H1 (cell line): ENCODE measurements around the gene CACNA2D3. TPM values are rescaled to one million over a fixed set of nuclear protein-coding genes. Genes with fewer than 3 reads are reported as not detected.

Source experiments
- BRCA1 ChIP-seq: IDR thresholded peaks from 2 replicates; pipeline ENCODE4 v1.6.1; 2012; ENCODE audit warnings: low read depth, low read length, improper control_type of control experiment
- CREB1 ChIP-seq: IDR thresholded peaks from 2 replicates; pipeline ENCODE4 v1.6.1; 2012; ENCODE audit warnings: inconsistent platforms
- RXRA ChIP-seq: IDR thresholded peaks from 2 replicates; pipeline ENCODE4 v1.6.1; 2011; ENCODE audit warnings: low read depth, mild to moderate bottlenecking, low read length, moderate library complexity; ENCODE audit not compliant: insufficient read depth
- polyA plus RNA-seq, 7 experiments: library from polyadenylated mRNA; depleted of rRNA in 3 of 7; stranded (reverse) in 5 of 7; unstranded in 2 of 7; fragments of >200 nt in 5 of 7; fragments of 200-250 nt in 2 of 7; gene quantifications; 1 replicate in 5 of 7; 2 replicates in 1 of 7; 4 replicates in 1 of 7; pipeline versions ENCODE4 v1.2.1 to v1.2.3, GENCODE V29; 2011 to 2013; ENCODE audit warnings: missing spikeins in 2 of 7, mixed read lengths in 2 of 7
- total RNA-seq: library from RNA; stranded (reverse); fragmentation: NEBNext Ultra II Directional; extraction: Animal tissue kit (Norgen Biotek cat#: 25700); gene quantifications from 2 replicates; pipeline ENCODE4 v1.2.1, GENCODE V29; 2021

The CACNA2D3 gene
- total and polyA plus RNA-seq, 2 of the 8 experiments (the other 6 are each of a cell fraction or from before 2014, with no cell fraction given): 1.5 to 1.8 TPM

- TF ChIP-seq CREB1: no peak
- no peak for TF ChIP-seq RXRA
- no peak for TF ChIP-seq BRCA1
Observed at GRCh38 chr3:54720604-54721003, 598.3 kb downstream of the CACNA2D3 start (continued).
